ENCODE data around the gene TMEM100.

The TMEM100 gene

DNA sequence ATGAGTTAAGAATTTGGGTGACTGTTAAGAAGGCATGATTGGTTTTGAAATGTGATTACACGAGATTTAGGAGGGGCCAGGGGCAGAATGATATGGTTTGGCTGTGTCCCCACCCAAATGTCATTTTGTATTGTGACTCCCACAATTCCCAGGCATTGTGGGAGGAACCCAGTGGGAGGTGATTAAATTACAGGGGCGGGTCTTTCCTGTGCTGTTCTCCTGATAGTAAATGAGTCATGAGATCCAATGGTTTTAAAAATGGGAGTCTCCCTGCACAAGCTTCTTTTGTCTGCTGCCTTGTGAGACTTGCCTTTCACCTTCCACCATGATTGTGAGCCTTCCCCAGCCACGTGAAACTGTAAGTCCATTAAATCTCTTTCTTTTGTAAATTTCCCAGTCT, 34.6 kb downstream of the TMEM100 start:
- DNase-seq (ENCODE audit: extremely low spot score), result no peak
- no peak for TF ChIP-seq CTCF (IDR thresholded peaks at IDR 0.05; ENCODE audit: control extremely low read depth, extremely low read depth, low read depth, missing control alignments)
- POLR2A ChIA-PET, result no interaction called here
- CTCF ChIA-PET, result interaction anchor here (1.3 kb wide), 1 partner anchor 162 kb away, joined by 3 read pairs; no protein-coding TSS in a partner anchor

DNA sequence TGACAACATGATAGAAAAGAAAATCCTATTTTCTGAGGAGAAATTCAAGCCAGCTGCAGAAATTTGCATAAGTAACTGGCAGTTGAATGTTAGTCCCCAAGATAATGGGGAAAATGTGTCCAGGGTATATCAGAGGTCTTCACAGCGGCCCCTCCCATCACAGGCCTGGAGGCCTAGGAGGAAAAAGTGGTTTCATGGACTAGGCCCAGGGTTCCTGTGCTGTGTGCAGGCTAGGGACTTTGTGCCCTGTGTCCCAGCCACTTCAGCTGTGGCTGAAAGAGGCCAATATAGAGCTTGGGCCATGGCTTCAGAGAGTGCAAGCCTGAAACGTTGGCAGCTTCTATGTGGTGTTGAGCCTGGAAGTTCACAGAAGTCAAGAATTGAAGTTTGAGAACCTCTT, 35.6 kb downstream of the TMEM100 start:
- ChIA-PET POLR2A (no interaction called here), CTCF (interaction anchor here (1.0 kb wide), 1 partner anchor 10 kb away, joined by 3 read pairs; no protein-coding TSS in a partner anchor)
- DNase-seq (ENCODE audit: extremely low spot score), result no peak
- TF ChIP-seq CTCF (IDR thresholded peaks at IDR 0.05; ENCODE audit: control extremely low read depth, extremely low read depth, low read depth, missing control alignments), result no peak

- CTCF ChIA-PET, result interaction anchor here (1.4 kb wide), 1 partner anchor 34 kb away, joined by 5 read pairs; no protein-coding TSS in a partner anchor
- no peak for TF ChIP-seq CTCF (IDR thresholded peaks at IDR 0.05; ENCODE audit: control extremely low read depth, extremely low read depth, low read depth, missing control alignments)
- DNase-seq (ENCODE audit: extremely low spot score), result no peak
- POLR2A ChIA-PET, result no interaction called here
Observed at GRCh38 chr17:55683550-55684315, 38.9 kb downstream of the TMEM100 start.

DNA sequence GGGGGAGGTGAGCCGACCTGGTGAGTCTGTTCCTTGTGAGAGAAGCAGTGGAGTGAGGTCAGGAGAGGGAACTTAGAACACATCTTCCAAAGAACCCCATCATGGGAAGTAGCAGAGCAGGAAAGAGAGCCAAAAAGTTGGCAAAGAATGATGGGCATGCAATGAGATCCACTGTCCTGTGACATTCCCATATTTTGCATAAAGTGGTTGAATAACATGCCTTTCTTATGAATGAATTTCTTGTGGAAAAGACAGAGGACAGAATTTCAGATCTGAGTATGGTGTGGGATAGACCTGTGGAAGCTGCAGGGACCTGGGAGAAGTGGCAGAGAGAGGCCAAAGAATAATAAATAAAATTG, 41.3 kb downstream of the TMEM100 start:
- no peak for TF ChIP-seq CTCF (IDR thresholded peaks at IDR 0.05; ENCODE audit: control extremely low read depth, extremely low read depth, low read depth, missing control alignments)
- no peak for DNase-seq (ENCODE audit: extremely low spot score)
- ChIA-PET CTCF (no interaction called here), POLR2A (no interaction called here)

DNA sequence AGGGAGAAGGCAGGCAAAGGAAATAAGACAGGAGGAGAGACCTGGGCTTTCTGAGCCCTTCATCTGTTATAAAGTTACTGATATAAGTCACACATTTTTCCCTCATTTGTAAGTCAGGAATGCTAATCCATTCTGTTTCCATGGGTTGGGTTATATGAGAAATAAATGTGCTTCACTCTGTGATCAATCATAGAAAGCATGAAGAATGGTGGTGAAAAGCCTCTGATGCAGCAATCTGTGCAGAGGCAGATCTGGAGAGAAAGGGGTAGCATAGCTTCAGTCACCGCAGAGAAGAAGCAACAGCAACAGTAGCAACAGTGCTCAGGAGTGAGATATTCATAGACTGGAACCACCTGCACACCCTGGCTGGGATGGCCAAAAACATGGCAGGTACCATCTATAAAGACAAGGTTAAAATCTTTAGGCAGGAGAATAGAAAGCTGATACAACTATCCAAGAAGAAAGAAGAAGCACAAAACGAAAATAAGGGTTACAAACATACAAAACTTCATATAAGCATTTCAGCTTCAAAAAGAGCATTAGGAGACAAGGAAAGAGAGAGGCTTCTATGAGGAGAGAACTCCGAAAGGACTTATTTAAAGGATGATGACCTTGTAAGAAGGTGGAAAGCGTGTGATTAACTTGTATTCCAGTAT, 41.9 kb downstream of the TMEM100 start:
- no peak for TF ChIP-seq CTCF (IDR thresholded peaks at IDR 0.05; ENCODE audit: control extremely low read depth, extremely low read depth, low read depth, missing control alignments)
- CTCF ChIA-PET, result no interaction called here
- POLR2A ChIA-PET, result no interaction called here
- DNase-seq (ENCODE audit: extremely low spot score), result no peak

GRCh38 chr17:55677446-55677845, 45.2 kb downstream of the TMEM100 start:
- POLR2A ChIA-PET, result no interaction called here
- no peak for TF ChIP-seq CTCF (IDR thresholded peaks at IDR 0.05; ENCODE audit: control extremely low read depth, extremely low read depth, low read depth, missing control alignments)
- CTCF ChIA-PET, result interaction anchor here (1.6 kb wide), 1 partner anchor 13 kb away, joined by 5 read pairs; no protein-coding TSS in a partner anchor
- no peak for DNase-seq (ENCODE audit: extremely low spot score)
